HG03354 (cell line): ENCODE data around the gene PMPCB.
"Not testable (repeated sequence)": the region's sequence is repeated elsewhere in the genome, so short reads cannot be mapped to it uniquely, and the experiment has no call there.

ENCODE experiments used
- ATAC-seq: cut with Tn5 transposase; IDR thresholded peaks from one replicate; pipeline ENCODE4 v1.9.1; 2021; ENCODE audit warnings: mild to moderate bottlenecking; ENCODE audit not compliant: unreplicated experiment, poor library complexity, severe bottlenecking

PMPCB gene, protein sequence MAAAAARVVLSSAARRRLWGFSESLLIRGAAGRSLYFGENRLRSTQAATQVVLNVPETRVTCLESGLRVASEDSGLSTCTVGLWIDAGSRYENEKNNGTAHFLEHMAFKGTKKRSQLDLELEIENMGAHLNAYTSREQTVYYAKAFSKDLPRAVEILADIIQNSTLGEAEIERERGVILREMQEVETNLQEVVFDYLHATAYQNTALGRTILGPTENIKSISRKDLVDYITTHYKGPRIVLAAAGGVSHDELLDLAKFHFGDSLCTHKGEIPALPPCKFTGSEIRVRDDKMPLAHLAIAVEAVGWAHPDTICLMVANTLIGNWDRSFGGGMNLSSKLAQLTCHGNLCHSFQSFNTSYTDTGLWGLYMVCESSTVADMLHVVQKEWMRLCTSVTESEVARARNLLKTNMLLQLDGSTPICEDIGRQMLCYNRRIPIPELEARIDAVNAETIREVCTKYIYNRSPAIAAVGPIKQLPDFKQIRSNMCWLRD

GRCh38 chr7:103296901-103297836 is at the start of gene PMPCB:
Gene PMPCB (plus strand): TSS chr7:103297435. CDS start chr7:103297460, 25 bp downstream.
- peak; percentile 97 for ATAC-seq

DNA sequence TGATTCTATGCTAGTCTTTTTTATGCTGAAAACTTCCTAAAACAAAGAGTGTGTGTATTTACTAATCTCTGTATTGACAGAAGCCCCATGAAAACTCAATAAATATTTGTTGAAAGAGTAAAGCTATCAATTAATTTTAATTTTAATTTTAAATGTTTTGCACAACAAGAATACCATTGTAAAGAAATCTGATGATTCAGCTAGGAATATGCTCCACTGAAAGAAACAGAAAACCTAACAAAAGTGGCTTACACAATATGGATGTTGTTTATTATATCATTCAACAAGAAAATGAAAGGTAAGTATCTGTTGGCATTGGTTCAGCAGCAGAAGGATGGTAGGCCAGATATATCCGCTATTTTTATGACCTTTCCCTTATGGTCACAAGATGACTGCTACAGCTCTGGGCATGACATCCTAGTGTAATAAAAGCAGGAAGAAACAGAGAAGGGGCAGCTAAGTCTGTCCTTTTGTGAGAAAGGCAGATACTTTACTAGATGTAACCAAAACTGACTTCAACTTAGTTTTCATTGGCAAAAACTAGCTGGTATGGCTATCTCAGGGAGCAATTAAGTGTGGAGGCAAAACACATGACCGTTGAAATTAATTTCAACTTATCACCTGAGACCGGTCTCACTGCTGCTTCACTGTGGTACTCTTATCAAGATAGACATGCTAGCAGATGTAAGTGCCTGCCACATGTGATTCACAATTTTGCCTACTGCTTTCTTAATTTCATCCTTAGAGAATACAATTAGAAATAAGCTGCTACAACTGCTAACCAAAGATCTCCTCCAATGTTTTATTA is 43.3 kb upstream of the PMPCB start:
- ATAC-seq = not testable (repeated sequence)

GRCh38 chr7:103264054-103264453 is 33.2 kb upstream of the PMPCB start:
- not testable (repeated sequence) for ATAC-seq

- not testable (repeated sequence) for ATAC-seq
These were observed 31.0 kb upstream of the PMPCB start for GRCh38 chr7:103266229-103266628.

DNA sequence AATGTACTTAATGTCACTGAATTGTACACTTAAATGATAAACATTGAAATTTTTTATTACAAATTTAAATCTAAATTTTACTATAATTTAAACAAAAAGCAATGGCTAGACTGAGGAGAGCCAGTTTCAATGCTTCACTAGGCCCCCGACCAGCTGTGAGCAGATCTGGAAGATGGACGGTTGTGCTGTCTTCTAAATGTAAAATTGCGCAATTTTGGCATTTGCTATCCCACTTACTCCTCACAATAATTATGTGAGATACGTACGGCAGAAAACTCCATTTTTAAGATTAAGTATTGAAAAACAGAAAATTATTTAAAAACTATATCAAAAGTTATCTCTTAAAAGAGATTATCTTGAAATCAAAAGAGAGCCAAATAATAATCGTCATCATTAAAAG is 23.9 kb upstream of the PMPCB start:
- not testable (repeated sequence) for ATAC-seq

DNA sequence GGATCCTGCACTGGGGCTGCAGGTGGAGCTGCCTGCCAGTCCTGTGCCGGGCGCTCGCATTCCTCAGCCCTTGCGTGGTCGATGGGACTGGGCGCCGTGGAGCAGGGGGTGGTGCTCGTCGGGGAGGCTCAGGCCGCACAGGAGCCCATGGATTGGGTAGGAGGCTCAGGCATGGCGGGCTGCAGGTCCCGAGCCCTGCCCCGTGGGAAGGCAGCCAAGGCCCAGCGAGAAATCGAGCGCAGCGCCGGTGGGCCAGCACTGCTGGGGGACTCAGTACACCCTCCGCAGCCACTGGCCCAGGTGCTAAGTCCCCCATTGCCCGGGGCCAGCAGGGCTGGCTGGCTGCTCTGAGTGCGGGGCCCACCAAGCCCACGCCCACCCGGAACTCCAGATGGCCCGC is 22.4 kb upstream of the PMPCB start:
- not testable (repeated sequence) for ATAC-seq

GRCh38 chr7:103278195-103278594 is 19.0 kb upstream of the PMPCB start:
- not testable (repeated sequence) for ATAC-seq

DNA sequence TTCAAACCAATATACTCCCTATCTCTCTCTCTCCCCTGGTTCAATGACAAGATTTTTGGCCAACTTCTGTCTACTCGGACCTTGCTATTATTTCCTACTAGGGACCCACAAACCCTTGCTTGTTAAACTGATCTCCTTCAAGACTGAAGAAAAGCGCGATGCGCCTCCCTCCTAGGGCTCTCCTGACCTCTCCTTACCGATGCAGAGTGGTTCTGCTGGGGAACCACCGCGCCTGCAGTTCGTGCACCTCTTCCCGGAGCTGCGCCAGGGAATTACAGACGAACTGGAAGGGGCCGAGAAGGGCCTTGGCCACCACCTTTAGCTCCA is 17.6 kb upstream of the PMPCB start:
- ATAC-seq = peak; percentile 51

DNA sequence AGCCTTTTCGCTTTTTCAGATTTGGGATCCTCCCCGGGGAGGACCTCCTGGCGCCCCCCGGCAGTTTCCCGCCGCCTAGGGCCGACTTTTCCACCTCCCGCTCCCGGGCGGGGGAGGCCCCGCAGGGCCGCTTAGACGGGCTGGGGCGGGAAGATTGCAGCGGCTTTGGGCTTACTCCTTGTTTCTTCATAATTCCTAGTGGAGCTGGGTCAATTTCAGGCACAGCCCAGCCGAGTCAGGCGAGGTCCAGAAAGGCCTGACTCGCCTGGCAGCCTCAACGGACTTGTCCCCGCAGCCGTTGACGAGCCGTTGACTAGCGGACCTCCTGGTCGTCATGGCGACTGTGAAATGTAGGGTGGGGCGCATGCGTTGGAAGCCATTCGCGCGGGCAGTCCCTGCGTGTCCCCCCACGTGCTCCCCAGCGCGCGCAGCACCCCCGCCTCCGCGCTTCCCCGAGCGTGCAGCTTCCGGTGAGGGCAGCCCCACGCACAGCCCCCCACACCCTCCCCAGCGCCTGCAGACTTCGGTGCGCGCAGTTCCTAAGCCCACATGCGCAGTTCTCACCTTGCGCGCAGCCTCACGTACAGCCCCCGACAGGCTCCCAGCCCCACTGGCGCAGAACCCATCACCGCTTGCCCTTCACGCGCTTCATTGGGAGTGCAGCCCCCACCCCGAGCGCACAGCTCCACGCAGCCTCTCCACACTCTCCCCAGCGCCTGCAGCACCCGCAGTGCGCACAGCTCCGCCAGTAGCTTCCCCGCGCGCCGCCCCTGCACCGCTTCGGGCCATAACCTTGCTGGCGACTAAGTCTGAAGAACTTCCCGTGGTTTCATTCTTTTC is 17.1 kb upstream of the PMPCB start:
- peak; percentile 94 for ATAC-seq

DNA sequence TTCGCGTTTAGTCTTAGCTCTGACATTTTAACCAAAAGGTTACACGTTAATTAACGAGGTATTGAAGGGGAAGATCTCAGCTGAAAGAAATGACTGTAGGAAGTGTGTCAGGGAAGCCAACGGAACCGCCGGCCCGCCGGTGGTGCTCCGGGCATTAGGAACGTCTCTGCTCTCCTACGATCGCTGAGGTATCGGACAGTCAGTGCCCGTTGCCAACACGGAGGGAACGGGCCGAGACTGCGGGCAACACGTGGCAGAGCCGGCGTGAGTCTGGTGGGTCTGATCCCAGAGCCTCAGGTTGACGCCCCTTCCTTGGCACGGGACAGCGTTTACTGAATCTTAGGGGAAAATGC is 16.5 kb upstream of the PMPCB start:
- peak; percentile 27 for ATAC-seq

DNA sequence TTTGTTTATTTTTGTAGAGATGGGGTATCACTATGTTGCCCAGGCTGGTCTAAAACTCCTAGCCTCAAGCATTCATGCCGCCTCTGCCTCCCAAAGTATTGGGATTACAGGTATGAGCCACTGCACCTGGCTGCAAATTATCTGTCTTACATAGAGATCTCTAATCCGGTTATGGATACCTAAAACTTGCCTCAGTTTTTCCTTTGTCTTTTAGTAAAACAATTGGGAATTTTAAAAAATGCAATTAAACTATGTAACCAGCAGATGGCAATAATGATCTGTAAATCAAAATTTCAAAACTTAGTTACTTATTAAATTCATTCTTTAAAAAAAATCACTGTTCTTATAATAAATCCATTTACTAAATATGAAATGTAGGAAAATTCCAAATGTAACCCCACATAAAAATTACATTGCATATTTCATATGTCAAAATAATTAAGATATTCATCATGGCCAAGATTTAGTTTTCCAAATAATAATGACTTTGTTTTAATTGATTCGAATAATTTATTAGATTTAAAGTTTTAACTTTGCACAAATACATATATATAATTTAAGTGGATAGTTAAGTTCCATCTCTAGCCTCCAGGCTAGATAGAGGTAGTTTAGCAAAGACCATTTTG is 14.3 kb upstream of the PMPCB start:
- ATAC-seq = not testable (repeated sequence)

DNA sequence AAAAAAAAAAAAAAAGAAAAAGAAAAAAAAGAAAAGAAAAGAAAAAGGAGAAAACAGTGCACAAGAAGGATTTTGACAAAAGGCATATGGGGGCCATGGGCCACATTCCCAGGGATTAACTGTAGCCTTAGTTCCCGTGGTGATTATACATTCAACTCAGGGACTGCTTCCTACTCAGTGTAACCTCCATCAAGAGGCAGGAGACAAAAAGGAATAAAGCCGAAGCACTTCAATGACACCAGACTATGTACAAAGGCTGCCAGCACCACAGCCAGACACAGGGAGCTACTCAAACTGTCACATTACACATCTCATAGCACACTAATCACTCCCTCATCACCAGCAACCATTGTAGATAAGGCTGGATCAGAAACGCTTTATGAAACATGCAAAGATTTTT is 5.1 kb upstream of the PMPCB start:
- no peak for ATAC-seq

DNA sequence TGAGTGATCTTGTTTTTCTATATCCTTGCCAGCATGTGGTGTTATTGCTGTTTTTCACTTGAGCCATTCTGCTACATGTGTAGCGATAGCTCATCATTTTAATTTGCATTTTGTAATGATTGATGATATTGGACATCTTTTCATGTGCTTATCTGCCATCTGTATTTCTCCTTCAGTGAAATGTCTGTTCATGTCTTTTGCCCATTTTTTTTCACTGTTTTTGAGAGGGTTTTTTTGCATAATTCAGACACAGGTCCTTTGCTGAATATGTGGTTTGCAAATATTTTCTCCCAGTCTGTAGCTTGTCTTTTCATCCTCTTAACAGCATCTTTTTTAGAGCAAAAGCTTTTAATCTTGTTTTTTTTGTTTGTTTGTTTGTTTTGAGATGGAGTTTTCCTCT is 3.7 kb upstream of the PMPCB start:
- ATAC-seq = no peak

- ATAC-seq = no peak
These were observed 573 bp downstream of the PMPCB start for GRCh38 chr7:103297837-103298179.

- ATAC-seq = no peak
These were observed 2.4 kb downstream of the PMPCB start for GRCh38 chr7:103299660-103300059.

DNA sequence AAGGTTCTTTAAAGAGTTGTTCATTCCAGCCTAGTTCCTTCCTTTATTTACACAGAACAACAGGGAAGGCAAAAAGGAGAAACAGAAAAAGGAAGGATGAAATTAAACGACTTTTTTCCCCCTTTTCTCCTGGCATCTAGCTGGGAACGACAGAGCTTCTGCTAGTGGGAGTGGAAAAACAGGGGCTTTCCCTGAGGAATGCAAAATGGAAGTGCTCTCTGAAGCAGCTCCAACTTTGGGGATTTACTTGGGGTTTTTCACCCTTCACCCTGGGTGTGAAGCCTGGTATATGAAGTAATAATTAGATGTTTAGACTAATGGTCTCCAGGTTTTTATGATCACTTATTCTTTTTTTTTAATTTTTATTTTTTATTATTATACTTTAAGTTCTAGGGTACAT is 4.2 kb downstream of the PMPCB start:
- no peak for ATAC-seq

DNA sequence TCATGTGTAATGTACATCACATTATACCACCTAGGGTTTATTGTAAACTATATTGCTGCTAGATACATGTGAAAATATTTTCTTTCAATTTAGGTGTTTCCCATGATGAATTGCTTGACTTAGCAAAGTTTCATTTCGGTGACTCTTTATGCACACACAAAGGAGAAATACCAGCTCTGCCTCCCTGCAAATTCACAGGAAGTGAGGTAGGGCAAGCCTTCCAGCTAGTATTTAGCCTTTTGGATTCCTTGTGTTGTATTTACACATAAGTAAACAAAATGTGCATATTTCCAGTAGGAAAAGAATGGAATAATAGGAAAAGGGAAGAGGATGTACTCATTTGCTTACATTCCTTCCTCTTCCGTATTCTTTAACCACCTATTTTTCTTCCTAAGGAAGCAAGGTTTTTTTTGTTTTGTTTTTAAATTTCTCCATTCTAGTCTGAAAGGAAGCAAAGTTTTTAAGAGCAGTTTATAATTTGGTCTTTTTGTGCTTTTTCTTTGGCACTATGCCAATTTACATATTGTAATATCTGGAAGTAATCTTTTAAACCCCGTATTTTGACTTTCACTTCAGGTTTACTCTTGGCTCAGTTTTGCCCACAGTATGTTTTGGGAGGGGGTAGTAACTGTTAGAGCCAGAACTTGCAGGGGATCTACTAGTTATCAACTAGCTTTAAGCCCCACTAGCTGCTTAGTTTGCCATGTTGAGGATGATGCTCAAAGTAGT is 10.4 kb downstream of the PMPCB start:
- ATAC-seq = no peak

DNA sequence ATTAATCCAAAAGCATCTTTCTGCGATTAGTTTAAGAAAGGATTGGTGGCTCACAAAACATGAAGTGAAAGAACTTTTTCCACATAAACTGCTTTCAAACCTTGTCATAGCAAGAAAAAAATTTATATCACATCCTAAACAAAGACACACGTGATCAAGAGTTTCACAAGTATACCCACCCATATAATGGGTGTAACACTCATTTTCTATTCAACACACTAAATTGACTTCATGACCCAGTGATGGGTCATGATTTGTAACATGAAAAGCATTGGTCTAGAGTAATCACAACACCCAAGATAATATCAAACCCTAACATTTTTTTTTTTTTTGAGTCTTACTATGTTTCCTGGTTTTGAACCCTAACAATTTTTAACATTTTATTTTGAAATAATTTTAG is 17.6 kb downstream of the PMPCB start:
- ATAC-seq = no peak
